ENCODE measurements around the gene PACRG. TPM values are rescaled to one million over a fixed set of nuclear protein-coding genes. Genes with fewer than 3 reads are reported as not detected.

PACRG gene
- total RNA-seq, 2 donors from 2014 or later: 13.0 TPM; not detected in 1

GRCh38 chr6:163152701-163153100 is 424.9 kb downstream of the PACRG start:
- H3K9me3 ChIP-seq: no peaks in the 10 kb centered on the region
- DNase-seq (ENCODE audit: low spot score) (no peak), ATAC-seq (ENCODE audit: insufficient number of reproducible peaks, low FRiP score, low read depth) (no peak)
- H3K36me3 ChIP-seq: no peaks in the 10 kb centered on the region
- H3K4me3 ChIP-seq: no peak overlapping the region
- H3K4me1 ChIP-seq (ENCODE audit: control insufficient read depth in 1 of 2, low read depth in 2 of 2): no peaks in the 10 kb centered on the region
- H3K27ac ChIP-seq: no peak overlapping the region
- no peak for TF ChIP-seq CTCF (IDR thresholded peaks at IDR 0.05)
- no peaks in the 10 kb centered on the region for H3K27me3 ChIP-seq (replicated peaks; ENCODE audit: insufficient read depth)

- H3K4me3 ChIP-seq: no peak overlapping the region
- H3K4me1 ChIP-seq (ENCODE audit: control insufficient read depth in 1 of 2, low read depth in 2 of 2): no peaks in the 10 kb centered on the region
- DNase-seq (ENCODE audit: low spot score) (no peak), ATAC-seq (ENCODE audit: insufficient number of reproducible peaks, low FRiP score, low read depth) (no peak)
- no peaks in the 10 kb centered on the region for H3K9me3 ChIP-seq
- H3K27me3 ChIP-seq (replicated peaks; ENCODE audit: insufficient read depth): no peaks in the 10 kb centered on the region
- no peaks in the 10 kb centered on the region for H3K36me3 ChIP-seq
- TF ChIP-seq CTCF (IDR thresholded peaks at IDR 0.05): no peak
- no peak overlapping the region for H3K27ac ChIP-seq
Observed at GRCh38 chr6:163159110-163159509, 431.3 kb downstream of the PACRG start.

GRCh38 chr6:163159689-163160088 is 431.9 kb downstream of the PACRG start:
- no peak overlapping the region for H3K27ac ChIP-seq
- ATAC-seq (ENCODE audit: insufficient number of reproducible peaks, low FRiP score, low read depth) (no peak), DNase-seq (ENCODE audit: low spot score) (no peak)
- no peaks in the 10 kb centered on the region for H3K4me1 ChIP-seq (ENCODE audit: control insufficient read depth in 1 of 2, low read depth in 2 of 2)
- no peak overlapping the region for H3K4me3 ChIP-seq
- no peaks in the 10 kb centered on the region for H3K36me3 ChIP-seq
- no peaks in the 10 kb centered on the region for H3K9me3 ChIP-seq
- H3K27me3 ChIP-seq (replicated peaks; ENCODE audit: insufficient read depth): no peaks in the 10 kb centered on the region
- TF ChIP-seq CTCF (IDR thresholded peaks at IDR 0.05): no peak

- Histone ChIP-seq H3K36me3 (no peaks in the 10 kb centered on the region), H3K9me3 (no peaks in the 10 kb centered on the region), H3K27me3 (replicated peaks; ENCODE audit: insufficient read depth) (no peaks in the 10 kb centered on the region), H3K4me1 (ENCODE audit: control insufficient read depth in 1 of 2, low read depth in 2 of 2) (no peaks in the 10 kb centered on the region), H3K27ac (no peak overlapping the region), H3K4me3 (no peak overlapping the region)
- TF ChIP-seq CTCF (IDR thresholded peaks at IDR 0.05): no peak
- no peak for ATAC-seq (ENCODE audit: insufficient number of reproducible peaks, low FRiP score, low read depth)
- no peak for DNase-seq (ENCODE audit: low spot score)
Observed at GRCh38 chr6:163162007-163162873, 434.5 kb downstream of the PACRG start.

- Histone ChIP-seq H3K27ac (no peak overlapping the region), H3K36me3 (no peaks in the 10 kb centered on the region), H3K4me1 (ENCODE audit: control insufficient read depth in 1 of 2, low read depth in 2 of 2) (no peaks in the 10 kb centered on the region), H3K4me3 (no peak overlapping the region), H3K27me3 (replicated peaks; ENCODE audit: insufficient read depth) (no peaks in the 10 kb centered on the region), H3K9me3 (no peaks in the 10 kb centered on the region)
- ATAC-seq (ENCODE audit: insufficient number of reproducible peaks, low FRiP score, low read depth): no peak
- no peak for TF ChIP-seq CTCF (IDR thresholded peaks at IDR 0.05)
- no peak for DNase-seq (ENCODE audit: low spot score)
Observed at GRCh38 chr6:163162874-163163213, 435.1 kb downstream of the PACRG start.

All from thoracic aorta (tissue), 2 donors.